HCT116 (cell line): Measurements from ENCODE around the gene FAM120A.

Source experiments
- EGR1 ChIP-seq: IDR thresholded peaks from 2 replicates; pipeline ENCODE4 v1.6.1; 2012; ENCODE audit warnings: low read depth
- EZH2 ChIP-seq: fragments of 200-600 bp; sonication (generic); IDR thresholded peaks from 2 replicates; pipeline ENCODE4 v1.6.1; 2017; ENCODE audit warnings: antibody characterized with exemption, mixed run types
- EZH2phosphoT487 ChIP-seq: fragments of 200-600 bp; IDR thresholded peaks from 2 replicates; pipeline ENCODE4 v1.6.1; 2018; ENCODE audit warnings: antibody characterized with exemption, borderline replicate concordance
- JUND ChIP-seq: IDR thresholded peaks from 2 replicates; pipeline ENCODE4 v1.6.1; 2012
- POLR2A ChIP-seq: IDR thresholded peaks from 2 replicates; pipeline ENCODE4 v1.7.0; 2011; ENCODE audit warnings: borderline replicate concordance; ENCODE audit not compliant: insufficient read depth, insufficient read length; ENCODE audit errors: extremely low read depth
- POLR2AphosphoS5 ChIP-seq: IDR thresholded peaks from 2 replicates; pipeline ENCODE4 v1.6.1; 2011; ENCODE audit warnings: mild to moderate bottlenecking, low read depth, low read length, moderate library complexity
- RAD21 ChIP-seq: IDR thresholded peaks from 2 replicates; pipeline ENCODE4 v1.6.1; 2012; ENCODE audit warnings: low read depth, mild to moderate bottlenecking
- SP1 ChIP-seq: IDR thresholded peaks from 2 replicates; pipeline ENCODE4 v1.6.1; 2012; ENCODE audit warnings: low read depth
- TCF7L2 ChIP-seq: IDR thresholded peaks from 2 replicates; pipeline ENCODE4 v1.7.0; 2011; ENCODE audit warnings: borderline replicate concordance, inconsistent platforms; ENCODE audit not compliant: insufficient read depth, insufficient read length; ENCODE audit errors: extremely low read depth
- YY1 ChIP-seq: IDR thresholded peaks from 2 replicates; pipeline ENCODE4 v1.6.1; 2011; ENCODE audit warnings: low read length, low read depth, moderate library complexity, mild to moderate bottlenecking; ENCODE audit not compliant: insufficient replicate concordance; ENCODE audit errors: extremely low read depth
- ZFX ChIP-seq: fragments of 450-650 bp; IDR thresholded peaks from 2 replicates; pipeline ENCODE4 v1.6.1; 2017
- TF ChIP-seq, protein P1 (sequence below), 3 experiments: fragments of 200-600 bp in 1 of 3; sonication (generic) in 1 of 3; IDR thresholded peaks in 2 of 3; conservative IDR thresholded peaks in 1 of 3; 2 replicates each; pipeline ENCODE4 v1.5.1; 2012 to 2017; ENCODE audit warnings: low read depth in 2 of 3, low read length in 2 of 3, antibody characterized with exemption in 1 of 3, borderline replicate concordance in 1 of 3, control low read depth in 1 of 3, mild to moderate bottlenecking in 1 of 3, mixed read lengths in 1 of 3, mixed run types in 1 of 3, moderate library complexity in 1 of 3; ENCODE audit not compliant: insufficient read depth in 1 of 3
- TF ChIP-seq, protein P2 (sequence below): IDR thresholded peaks from 2 replicates; pipeline ENCODE4 v1.6.1; 2012; ENCODE audit warnings: low read depth
- TF ChIP-seq, protein P3 (sequence below): IDR thresholded peaks from 2 replicates; pipeline ENCODE4 v1.6.1; 2012

DNA sequence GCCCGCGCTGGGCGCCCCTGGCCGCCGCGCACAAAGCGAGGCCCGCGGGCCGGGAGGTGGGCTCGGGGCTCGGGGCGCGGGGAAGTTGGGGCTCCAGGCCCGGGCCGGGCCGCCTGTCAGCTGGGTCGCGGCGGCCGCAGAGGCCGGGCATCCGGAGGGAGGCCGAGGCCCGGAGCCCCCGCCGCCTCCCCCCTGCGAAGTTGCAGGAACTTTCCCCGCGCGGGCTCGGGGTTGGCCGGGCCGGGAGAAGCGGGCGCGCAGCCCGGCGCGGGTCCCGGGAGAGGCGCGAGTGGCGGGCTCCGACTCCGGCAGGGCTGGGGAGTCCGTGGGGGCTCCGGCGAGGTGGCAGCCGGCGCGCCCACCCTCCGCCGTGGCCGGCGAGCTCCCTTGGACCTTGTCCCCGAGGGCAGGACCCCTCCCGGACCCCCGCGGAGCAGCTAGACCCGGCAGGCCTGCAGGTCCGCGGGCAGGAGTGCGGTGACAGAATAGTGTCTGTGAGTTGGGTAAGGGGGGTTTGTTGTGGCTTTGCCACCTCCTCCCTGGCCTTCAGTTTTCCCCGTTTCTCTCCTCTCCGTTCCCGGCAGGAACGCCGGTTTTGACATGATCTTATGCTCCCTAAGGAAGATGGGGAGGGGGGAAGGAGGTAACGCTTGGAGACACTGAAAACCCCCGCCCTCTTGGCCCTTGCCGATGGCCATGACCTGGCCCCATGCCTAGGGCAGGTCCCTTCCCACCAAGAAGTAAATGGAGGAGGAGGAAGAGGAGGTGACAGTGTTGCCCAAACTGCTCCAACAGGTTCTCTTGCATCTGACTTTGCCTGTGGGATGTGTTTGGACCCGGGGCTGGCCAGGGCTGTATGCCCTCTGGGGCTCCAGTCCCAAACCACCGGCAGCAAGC lies 125.8 kb downstream of the FAM120A start:
- TF ChIP-seq EZH2 (no peak), POLR2A (no peak), TCF7L2 (no peak), SP1 (no peak), JUND (no peak), EZH2phosphoT487 (no peak), ZFX (peak; percentile 84), EGR1 (no peak), RAD21 (no peak), POLR2AphosphoS5 (no peak), YY1 (no peak)
- TF ChIP-seq, protein P1, sequence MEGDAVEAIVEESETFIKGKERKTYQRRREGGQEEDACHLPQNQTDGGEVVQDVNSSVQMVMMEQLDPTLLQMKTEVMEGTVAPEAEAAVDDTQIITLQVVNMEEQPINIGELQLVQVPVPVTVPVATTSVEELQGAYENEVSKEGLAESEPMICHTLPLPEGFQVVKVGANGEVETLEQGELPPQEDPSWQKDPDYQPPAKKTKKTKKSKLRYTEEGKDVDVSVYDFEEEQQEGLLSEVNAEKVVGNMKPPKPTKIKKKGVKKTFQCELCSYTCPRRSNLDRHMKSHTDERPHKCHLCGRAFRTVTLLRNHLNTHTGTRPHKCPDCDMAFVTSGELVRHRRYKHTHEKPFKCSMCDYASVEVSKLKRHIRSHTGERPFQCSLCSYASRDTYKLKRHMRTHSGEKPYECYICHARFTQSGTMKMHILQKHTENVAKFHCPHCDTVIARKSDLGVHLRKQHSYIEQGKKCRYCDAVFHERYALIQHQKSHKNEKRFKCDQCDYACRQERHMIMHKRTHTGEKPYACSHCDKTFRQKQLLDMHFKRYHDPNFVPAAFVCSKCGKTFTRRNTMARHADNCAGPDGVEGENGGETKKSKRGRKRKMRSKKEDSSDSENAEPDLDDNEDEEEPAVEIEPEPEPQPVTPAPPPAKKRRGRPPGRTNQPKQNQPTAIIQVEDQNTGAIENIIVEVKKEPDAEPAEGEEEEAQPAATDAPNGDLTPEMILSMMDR (IDR thresholded peaks at IDR 0.05 in 2 of 3, conservative IDR thresholded peaks at IDR 0.05 in 1 of 3; ENCODE audit: borderline replicate concordance in 1 of 3, insufficient read depth in 1 of 3, low read depth in 2 of 3, low read length in 2 of 3) = no peak
- TF ChIP-seq, protein P2, sequence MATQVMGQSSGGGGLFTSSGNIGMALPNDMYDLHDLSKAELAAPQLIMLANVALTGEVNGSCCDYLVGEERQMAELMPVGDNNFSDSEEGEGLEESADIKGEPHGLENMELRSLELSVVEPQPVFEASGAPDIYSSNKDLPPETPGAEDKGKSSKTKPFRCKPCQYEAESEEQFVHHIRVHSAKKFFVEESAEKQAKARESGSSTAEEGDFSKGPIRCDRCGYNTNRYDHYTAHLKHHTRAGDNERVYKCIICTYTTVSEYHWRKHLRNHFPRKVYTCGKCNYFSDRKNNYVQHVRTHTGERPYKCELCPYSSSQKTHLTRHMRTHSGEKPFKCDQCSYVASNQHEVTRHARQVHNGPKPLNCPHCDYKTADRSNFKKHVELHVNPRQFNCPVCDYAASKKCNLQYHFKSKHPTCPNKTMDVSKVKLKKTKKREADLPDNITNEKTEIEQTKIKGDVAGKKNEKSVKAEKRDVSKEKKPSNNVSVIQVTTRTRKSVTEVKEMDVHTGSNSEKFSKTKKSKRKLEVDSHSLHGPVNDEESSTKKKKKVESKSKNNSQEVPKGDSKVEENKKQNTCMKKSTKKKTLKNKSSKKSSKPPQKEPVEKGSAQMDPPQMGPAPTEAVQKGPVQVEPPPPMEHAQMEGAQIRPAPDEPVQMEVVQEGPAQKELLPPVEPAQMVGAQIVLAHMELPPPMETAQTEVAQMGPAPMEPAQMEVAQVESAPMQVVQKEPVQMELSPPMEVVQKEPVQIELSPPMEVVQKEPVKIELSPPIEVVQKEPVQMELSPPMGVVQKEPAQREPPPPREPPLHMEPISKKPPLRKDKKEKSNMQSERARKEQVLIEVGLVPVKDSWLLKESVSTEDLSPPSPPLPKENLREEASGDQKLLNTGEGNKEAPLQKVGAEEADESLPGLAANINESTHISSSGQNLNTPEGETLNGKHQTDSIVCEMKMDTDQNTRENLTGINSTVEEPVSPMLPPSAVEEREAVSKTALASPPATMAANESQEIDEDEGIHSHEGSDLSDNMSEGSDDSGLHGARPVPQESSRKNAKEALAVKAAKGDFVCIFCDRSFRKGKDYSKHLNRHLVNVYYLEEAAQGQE = no peak
- TF ChIP-seq, protein P3, sequence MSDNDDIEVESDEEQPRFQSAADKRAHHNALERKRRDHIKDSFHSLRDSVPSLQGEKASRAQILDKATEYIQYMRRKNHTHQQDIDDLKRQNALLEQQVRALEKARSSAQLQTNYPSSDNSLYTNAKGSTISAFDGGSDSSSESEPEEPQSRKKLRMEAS = no peak
